NCI-H1436 treated with DMSO at 0.1 percent for 48 hours (cell line): ENCODE measurements around the gene PALD1.
A peak's percentile ranks its signal among the peaks of the same experiment; 100 is the strongest.
"Not testable (repeated sequence)": the region's sequence is repeated elsewhere in the genome, so short reads cannot be mapped to it uniquely, and the experiment has no call there.

Source experiments
- DNase-seq: peaks from one replicate; lab custom pipeline; 2025; lab: John Stamatoyannopoulos, UW

Gene PALD1

GRCh38 chr10:70575486-70575873, 96.9 kb downstream of the PALD1 start:
- no peak for DNase-seq

DNA sequence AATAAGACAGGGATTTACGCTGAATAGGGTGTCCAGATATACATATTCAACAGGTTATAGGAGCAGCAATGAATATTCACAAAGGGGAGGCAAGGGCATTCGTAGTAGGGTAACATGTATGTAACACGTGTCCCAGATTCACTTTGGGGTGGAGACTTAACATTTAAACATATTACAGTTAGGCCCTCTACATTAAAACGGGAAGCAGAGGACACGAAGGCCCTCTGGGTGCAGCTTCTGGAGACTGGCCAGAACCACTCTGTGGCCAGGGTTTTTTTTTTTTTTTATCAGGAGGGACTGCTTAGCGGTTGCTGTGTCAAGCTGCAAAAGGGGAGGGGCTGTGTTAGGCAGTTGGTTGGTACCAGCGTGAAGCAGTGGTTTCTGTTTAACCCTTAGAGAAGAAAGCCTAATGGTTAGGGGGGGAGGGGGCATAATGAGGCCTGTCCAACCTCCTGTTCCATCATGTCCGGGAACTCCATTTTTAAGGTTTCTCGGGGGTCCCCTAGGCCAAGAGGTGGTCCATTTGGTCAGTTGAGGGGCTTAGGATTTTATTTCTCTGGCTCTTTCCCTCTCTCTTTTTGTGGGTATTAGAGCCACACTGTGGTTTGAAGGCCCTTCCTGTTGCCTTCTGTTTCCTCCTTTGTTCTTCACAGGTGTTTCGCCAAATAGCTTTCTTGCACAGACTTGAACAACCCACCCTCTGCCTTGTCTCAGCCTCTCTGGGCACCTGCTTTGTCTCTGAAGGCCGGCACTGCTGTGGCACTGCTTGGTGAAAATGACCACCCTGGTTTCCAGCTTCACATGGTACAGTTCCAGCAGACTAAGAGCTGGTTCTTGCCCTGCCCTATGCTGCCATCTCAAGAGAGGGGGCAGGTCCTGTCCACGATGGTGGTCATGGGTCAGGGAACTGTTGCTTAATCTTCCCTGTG, 97.6 kb downstream of the PALD1 start:
- DNase-seq = no peak

GRCh38 chr10:70576803-70577517, 98.4 kb downstream of the PALD1 start:
- no peak for DNase-seq

- no peak for DNase-seq
Observed at GRCh38 chr10:70578371-70578947, 99.9 kb downstream of the PALD1 start.

DNA sequence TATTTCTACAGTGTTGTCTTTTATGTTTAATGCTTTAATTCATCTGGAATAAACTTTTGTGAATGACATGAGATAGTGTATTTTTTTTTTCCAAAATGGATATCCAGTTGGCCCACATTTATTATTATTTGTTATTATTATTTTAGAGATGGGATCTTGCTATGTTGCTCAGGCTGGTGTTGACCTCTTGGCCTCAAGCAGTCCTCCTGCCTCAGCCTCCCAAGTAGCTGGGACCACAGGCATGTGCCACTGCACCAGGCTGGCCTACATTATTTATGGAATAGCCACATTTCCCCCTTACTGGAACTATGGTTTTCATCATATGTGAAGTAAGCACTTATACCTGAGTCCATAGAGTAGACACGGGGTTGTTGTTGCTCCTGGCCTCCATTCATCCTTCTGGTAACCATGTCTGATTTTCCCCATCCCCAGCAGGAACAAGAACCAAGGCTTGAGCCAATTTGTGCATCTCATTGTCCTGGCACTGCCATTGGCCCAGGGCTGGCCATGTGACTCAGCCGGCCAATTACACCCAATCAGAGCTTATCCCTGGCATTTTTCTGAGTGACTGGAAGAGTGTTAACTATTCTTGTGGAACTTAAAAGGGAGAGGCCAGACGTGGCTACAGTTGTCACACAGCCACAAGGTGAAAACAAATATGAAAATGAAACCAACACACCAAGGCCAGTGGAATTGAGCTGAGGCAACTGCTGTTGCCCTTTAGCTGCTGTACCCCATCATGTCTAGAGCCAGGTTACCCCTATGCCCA, 100.9 kb downstream of the PALD1 start:
- DNase-seq = no peak

- not testable (repeated sequence) for DNase-seq
Observed at GRCh38 chr10:70581176-70581575, 102.6 kb downstream of the PALD1 start.

GRCh38 chr10:70582793-70583668, 104.5 kb downstream of the PALD1 start:
- DNase-seq = no peak

GRCh38 chr10:70583669-70584037, 105.1 kb downstream of the PALD1 start:
- DNase-seq = no peak

GRCh38 chr10:70584366-70584765, 105.8 kb downstream of the PALD1 start:
- DNase-seq = peak; percentile 30

DNA sequence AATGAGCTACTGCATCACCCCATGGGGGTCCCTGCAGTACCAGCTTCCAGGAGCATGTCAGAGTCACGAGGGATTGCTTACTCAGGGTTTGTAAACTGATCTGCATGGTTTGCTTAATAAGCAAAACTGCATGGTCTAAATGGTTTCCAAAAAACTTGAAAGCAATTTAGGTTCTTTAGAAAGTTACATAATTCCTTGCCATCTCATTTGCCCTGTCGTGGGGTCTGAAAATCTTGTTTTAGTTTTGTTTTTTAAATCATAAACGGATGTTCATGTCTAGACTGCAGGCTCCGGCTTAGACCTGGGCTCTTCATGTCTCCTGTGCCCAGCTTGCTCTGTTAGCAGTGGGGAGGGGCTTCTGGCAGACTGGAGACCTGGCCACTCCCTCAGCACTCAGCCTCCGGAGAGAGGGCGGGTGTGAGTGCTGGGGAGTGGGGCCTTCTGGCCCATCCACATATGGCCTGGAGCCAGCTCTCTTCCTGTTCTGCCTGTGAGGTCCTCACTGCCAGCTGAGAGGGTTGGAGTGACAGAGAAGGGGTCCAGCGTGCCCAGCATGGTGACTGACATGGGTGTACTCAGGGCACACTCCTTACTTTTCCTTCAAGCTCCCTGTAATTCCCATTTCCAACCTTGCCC, 106.5 kb downstream of the PALD1 start:
- DNase-seq = peak; percentile 88

- DNase-seq = peak; percentile 25
Observed at GRCh38 chr10:70585578-70586169, 107.1 kb downstream of the PALD1 start.

GRCh38 chr10:70586348-70586930, 107.9 kb downstream of the PALD1 start:
- no peak for DNase-seq

DNA sequence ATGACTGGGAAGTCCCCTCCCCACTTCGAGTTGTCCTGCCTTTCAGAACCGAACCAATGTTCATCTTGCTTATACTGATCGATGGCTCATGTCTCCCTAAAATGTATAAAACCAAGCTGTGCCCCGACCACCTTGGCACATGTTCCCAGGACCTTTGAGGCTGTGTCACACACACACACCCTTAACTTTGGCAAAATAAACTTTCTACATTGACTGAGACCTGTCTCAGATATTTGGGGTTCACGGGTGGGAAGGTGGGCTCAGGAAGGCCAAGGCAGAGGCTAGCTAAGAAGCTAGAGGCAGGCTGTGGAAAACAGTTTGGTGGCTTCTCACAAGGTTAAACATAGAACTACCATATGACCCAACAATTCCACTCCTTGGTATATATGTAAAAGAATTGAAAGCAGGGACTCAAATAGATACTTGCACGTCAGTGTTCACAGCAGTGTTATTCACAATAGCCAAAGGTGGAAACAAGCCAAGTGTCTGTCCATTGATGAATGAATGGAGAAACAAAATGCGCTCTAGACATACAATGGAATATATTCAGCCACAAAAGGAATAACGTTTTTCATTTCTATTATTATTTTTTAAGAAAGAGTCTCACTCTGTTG, 108.6 kb downstream of the PALD1 start:
- no peak for DNase-seq

- DNase-seq = no peak
Observed at GRCh38 chr10:70588255-70588654, 109.7 kb downstream of the PALD1 start.

GRCh38 chr10:70588859-70589570, 110.4 kb downstream of the PALD1 start:
- DNase-seq = no peak

DNA sequence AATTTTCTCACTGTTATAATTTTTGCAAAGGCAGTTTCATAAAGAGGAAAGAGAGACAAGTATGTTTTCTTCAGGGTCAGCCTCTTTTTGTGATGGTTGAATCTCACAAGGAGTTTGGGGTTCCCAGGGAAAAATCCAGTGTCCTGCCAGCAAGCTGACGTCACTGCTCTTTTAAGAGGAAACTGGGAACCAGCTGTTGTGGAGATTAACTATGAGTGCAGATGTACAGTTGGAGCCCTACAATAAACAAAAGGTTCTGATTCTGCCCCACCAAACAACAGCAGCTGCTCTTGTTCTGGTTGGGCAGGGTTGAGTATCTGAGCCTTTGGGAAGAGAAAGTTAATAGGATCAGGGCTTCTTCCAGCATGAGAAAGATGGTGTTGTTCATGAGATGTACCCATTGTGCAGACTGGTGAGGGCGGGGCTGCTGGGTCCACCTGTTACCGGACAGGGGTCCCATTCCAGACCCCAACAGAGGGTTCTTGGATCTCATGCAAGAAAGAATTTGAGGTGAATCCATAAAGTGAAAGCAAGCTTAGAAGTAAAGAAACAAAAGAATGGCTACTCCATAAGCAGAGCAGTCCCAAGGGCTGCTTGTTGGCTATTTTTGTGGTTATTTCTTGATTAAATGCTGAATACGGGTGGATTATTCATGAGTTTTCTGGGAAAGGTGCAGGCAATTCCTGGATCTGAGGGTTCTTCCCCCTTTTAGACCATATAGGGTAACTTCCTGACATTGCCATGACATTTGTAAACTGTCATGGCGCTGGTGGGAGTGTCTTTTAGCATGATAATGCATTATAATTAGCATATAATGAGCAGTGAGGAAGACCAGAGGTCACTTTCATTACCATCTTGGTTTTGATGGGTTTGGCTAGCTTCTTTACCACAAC, 111.4 kb downstream of the PALD1 start:
- DNase-seq = no peak

DNA sequence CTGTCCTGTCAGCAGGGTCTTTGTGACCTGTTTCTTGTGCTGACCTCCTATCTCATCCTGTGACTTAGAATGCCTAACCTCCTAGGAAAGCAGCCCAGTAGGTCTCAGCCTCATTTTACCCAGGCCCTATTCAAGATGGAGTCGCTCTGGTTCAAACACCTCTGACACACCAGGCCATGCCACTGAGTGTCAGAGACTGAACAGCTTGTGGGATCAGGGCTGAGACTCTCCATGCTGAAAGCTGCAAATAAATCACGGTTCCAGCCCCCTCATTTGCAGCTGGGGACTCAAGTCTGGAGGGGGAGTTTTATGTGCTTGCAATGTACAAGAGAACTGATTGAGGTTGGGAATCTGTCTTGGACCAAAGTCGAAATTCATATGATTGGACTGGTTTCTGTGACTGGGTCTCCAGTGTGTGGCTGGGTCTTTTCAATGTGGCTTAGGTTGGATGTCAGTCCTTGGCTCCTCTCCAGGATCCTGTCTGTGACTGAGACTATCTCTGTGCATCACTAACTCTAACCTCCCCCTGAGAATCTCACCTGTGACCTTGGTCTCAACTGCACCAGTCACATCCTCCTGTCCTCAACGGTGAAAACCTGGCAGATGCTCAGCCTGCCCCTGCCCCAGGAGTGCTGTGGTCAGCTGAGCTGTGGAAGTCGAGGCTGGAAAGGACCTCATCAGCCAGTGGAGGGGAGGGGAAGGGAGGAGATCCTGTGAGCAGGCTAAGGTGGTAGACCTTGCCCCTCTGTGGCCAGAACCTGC, 112.3 kb downstream of the PALD1 start:
- no peak for DNase-seq
